ENCODE data around the gene HSPA9. TPM values are rescaled to one million over a fixed set of nuclear protein-coding genes. Genes with fewer than 3 reads are reported as not detected.

HSPA9 gene
- total and polyA plus RNA-seq, 2 of the 13 experiments (the other 11 are each of a cell fraction or from before 2014, with no cell fraction given): 165 to 478 TPM

GRCh38 chr5:138527170-138527569, 48.0 kb downstream of the HSPA9 start:
- Histone ChIP-seq H3K36me3 (replicated peaks in 1 of 2; ENCODE audit: control insufficient read depth in 1 of 2, insufficient read depth in 2 of 2, low read length in 2 of 2) (peaks cover 11 to 32% of the 10 kb centered on the region in 2 experiments), H3K4me3 (replicated peaks in 1 of 3; ENCODE audit: insufficient read depth in 1 of 3, low read depth in 2 of 3, low read length in 3 of 3) (no peak overlapping the region), H4K20me1 (ENCODE audit: insufficient read depth, low read length) (peaks cover 12% of the 10 kb centered on the region), H3K27ac (ENCODE audit: extremely low read length, insufficient read depth, low read length) (no peak overlapping the region), H3K4me1 (ENCODE audit: insufficient read depth, low read length) (peaks cover 58% of the 10 kb centered on the region), H3K9ac (ENCODE audit: insufficient read depth, low read depth, low read length) (no peak overlapping the region), H3K4me2 (ENCODE audit: low read depth, low read length) (no peak overlapping the region), H3K79me2 (ENCODE audit: insufficient read depth, low read length) (peaks cover 84% of the 10 kb centered on the region), H3K9me3 (ENCODE audit: low read length) (no peaks in the 10 kb centered on the region), H3K27me3 (ENCODE audit: control insufficient read depth in 1 of 2, insufficient read depth in 2 of 2, low read length in 2 of 2) (no peaks in the 10 kb centered on the region), H2AFZ (ENCODE audit: low read length) (no peak overlapping the region)
- ATAC-seq: 0 out of 3 replicates have a peak, but pooled peaks have one; percentile 21
- 89% methylated on average over 1 of the region's 1 CpG for WGBS (ENCODE audit: low lambda C conversion rate)
- BruUV-seq (replicated peaks): no TSS peak
- TF ChIP-seq MIXL1 (CRISPR knock-in tag; IDR thresholded peaks at IDR 0.05): no peak
- TF ChIP-seq CTCF (CRISPR knock-in tag; IDR thresholded peaks at IDR 0.05): peak; percentile 20; the same call in 1 of the 2 replicates
- no peak for TF ChIP-seq PATZ1 (CRISPR knock-in tag; IDR thresholded peaks at IDR 0.05)
- FAIRE-seq: peak; percentile 71
- in situ Hi-C loops (cut with HindIII; ENCODE audit: extremely low pct_ligation_motif_present, low pct_unique_long_range_greater_than_20kb) (no loop called here), intact Hi-C loops (cut with micrococcal nuclease; ENCODE audit: unreplicated experiment) (no loop called here)
- DNase-seq (ENCODE audit: low spot score): no peak
- ChIA-PET CTCF (ENCODE audit: low intra/inter-chr PET ratio, low total read pairs) (no interaction called here), POLR2A (interaction anchor here (0.6 to 1.8 kb wide), 2 partner anchors 9 to 16 kb away, joined by 4 to 8 read pairs; partner anchors contain the start of gene ETF1)

GRCh38 chr5:138523406-138523805, 51.8 kb downstream of the HSPA9 start:
- DNase-seq (ENCODE audit: low spot score): no peak
- Histone ChIP-seq H3K36me3 (replicated peaks in 1 of 2; ENCODE audit: control insufficient read depth in 1 of 2, insufficient read depth in 2 of 2, low read length in 2 of 2) (peaks cover 5 to 38% of the 10 kb centered on the region in 2 experiments; a peak in 4 of 5 replicates), H3K9me3 (ENCODE audit: low read length) (no peaks in the 10 kb centered on the region), H3K27me3 (ENCODE audit: control insufficient read depth in 1 of 2, insufficient read depth in 2 of 2, low read length in 2 of 2) (no peaks in the 10 kb centered on the region), H3K9ac (ENCODE audit: insufficient read depth, low read depth, low read length) (no peak overlapping the region), H3K4me3 (replicated peaks in 1 of 3; ENCODE audit: insufficient read depth in 1 of 3, low read depth in 2 of 3, low read length in 3 of 3) (no peak overlapping the region), H2AFZ (ENCODE audit: low read length) (no peak overlapping the region), H3K79me2 (ENCODE audit: insufficient read depth, low read length) (peaks cover 78% of the 10 kb centered on the region), H4K20me1 (ENCODE audit: insufficient read depth, low read length) (peaks cover 20% of the 10 kb centered on the region), H3K27ac (ENCODE audit: extremely low read length, insufficient read depth, low read length) (no peak overlapping the region), H3K4me2 (ENCODE audit: low read depth, low read length) (no peak overlapping the region), H3K4me1 (ENCODE audit: insufficient read depth, low read length) (peaks cover 53% of the 10 kb centered on the region)
- no peak for TF ChIP-seq ZNF205 (CRISPR knock-in tag; IDR thresholded peaks at IDR 0.05)
- no peak for TF ChIP-seq ZNF614 (CRISPR knock-in tag; IDR thresholded peaks at IDR 0.05; ENCODE audit: borderline replicate concordance)
- no peak for TF ChIP-seq NCOA2 (CRISPR knock-in tag; IDR thresholded peaks at IDR 0.05)
- no peak for TF ChIP-seq ZNF121 (CRISPR knock-in tag; IDR thresholded peaks at IDR 0.05)
- TF ChIP-seq NCOA1 (CRISPR knock-in tag; IDR thresholded peaks at IDR 0.05): no peak
- BruUV-seq (replicated peaks): no TSS peak
- ChIA-PET CTCF (ENCODE audit: low intra/inter-chr PET ratio, low total read pairs) (no interaction called here), POLR2A (interaction anchor here (0.9 kb wide), 1 partner anchor 11 kb away, joined by 3 read pairs; no protein-coding TSS in a partner anchor)
- in situ Hi-C loops (cut with HindIII; ENCODE audit: extremely low pct_ligation_motif_present, low pct_unique_long_range_greater_than_20kb) (no loop called here), intact Hi-C loops (cut with micrococcal nuclease; ENCODE audit: unreplicated experiment) (no loop called here)
- no peak for ATAC-seq
- WGBS (ENCODE audit: low lambda C conversion rate): 97% methylated on average over 5 of the region's 5 CpGs
- no peak for FAIRE-seq
